ENCODE results near the gene SRP72. TPM values are rescaled to one million over a fixed set of nuclear protein-coding genes. Genes with fewer than 3 reads are reported as not detected.

The SRP72 gene, protein sequence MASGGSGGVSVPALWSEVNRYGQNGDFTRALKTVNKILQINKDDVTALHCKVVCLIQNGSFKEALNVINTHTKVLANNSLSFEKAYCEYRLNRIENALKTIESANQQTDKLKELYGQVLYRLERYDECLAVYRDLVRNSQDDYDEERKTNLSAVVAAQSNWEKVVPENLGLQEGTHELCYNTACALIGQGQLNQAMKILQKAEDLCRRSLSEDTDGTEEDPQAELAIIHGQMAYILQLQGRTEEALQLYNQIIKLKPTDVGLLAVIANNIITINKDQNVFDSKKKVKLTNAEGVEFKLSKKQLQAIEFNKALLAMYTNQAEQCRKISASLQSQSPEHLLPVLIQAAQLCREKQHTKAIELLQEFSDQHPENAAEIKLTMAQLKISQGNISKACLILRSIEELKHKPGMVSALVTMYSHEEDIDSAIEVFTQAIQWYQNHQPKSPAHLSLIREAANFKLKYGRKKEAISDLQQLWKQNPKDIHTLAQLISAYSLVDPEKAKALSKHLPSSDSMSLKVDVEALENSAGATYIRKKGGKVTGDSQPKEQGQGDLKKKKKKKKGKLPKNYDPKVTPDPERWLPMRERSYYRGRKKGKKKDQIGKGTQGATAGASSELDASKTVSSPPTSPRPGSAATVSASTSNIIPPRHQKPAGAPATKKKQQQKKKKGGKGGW
- total RNA-seq (2022; extraction: Qiagen RNA extraction) = 41.7 to 56.1 TPM (median 46.6 TPM) in 5 replicates

DNA sequence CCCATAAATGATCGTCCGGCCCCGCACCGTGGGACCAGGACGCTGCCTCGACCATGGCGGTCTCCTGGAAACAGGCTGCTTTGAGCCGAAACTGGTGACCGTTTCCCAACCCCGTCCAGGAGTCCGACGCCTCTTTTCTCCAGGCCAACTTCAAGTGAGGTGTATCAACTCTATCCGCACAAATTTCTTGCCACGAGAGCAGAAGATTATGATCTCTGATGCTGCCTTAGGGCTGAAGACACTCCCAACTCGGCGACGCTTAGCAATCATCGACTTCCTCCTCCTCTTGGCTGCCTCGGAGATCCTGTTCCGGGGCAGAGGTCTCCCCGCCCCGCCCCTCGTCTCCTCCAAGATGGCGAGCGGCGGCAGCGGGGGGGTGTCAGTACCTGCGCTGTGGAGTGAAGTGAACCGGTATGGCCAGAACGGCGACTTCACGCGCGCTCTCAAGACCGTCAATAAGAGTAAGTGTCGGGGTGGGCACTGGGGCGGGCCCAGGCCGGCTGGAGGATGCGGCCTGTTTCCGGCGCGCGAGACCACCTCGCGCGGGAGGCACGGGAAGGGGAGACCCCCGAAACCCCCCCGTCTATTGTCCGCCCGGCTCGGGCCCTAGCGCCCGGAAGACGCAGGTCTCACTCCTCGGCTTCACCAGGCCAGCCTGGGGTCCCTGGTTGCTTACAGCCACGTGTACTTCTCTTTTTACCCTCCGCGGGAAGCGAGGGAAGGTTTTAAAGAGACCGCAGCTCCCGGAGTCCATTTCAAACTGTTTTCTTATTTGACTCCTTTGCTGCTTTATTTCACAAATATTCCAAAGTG is at the start of gene SRP72:
Gene SRP72, plus strand, starts transcription at position 334 of the 813 bp plus-strand sequence. Its CDS starts 19 bp downstream, at position 353.

DNA sequence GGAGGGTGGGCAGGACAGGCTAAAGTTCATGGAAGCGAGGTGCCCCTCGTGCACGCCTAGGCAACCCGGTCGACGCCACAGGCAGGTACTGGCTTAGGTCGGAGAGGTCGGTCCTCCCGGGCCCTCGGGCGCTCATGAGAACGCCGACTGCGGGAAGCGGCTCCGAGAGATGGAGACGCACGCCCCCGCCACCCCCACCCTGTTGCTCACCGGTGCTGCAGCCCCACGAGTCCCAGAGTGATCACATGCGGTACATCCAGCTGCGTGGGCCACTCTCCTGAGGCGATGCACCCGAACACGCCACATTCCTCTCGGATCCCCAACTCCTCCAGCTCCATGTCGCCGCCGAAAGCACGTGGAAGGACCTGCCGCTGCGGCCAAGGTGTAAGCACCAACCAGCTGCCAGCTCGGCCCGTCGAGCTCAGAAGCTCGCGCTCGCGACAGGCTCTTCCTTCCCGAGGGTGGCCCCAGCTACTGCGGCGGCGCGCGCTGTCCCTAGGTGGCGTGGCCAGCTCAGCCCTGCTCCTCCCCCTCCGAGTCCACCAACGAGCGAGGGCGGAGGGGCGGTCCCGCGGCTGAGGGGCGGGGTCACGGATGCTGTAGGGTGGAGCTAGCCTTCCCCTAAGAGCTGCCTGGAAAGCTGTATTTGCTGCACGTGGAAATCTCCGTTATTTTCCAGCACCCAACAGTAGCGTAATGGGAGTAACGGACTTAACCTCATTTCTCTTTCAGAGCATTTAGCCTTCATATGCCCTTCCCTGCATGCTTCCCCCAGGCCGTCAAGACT is 32.1 kb upstream of the SRP72 start, which contains the start of gene PPAT:
Gene PPAT, minus strand, starts transcription at position 476 of the 787 bp plus-strand sequence. Its CDS starts 138 bp downstream, at position 338.

DNA sequence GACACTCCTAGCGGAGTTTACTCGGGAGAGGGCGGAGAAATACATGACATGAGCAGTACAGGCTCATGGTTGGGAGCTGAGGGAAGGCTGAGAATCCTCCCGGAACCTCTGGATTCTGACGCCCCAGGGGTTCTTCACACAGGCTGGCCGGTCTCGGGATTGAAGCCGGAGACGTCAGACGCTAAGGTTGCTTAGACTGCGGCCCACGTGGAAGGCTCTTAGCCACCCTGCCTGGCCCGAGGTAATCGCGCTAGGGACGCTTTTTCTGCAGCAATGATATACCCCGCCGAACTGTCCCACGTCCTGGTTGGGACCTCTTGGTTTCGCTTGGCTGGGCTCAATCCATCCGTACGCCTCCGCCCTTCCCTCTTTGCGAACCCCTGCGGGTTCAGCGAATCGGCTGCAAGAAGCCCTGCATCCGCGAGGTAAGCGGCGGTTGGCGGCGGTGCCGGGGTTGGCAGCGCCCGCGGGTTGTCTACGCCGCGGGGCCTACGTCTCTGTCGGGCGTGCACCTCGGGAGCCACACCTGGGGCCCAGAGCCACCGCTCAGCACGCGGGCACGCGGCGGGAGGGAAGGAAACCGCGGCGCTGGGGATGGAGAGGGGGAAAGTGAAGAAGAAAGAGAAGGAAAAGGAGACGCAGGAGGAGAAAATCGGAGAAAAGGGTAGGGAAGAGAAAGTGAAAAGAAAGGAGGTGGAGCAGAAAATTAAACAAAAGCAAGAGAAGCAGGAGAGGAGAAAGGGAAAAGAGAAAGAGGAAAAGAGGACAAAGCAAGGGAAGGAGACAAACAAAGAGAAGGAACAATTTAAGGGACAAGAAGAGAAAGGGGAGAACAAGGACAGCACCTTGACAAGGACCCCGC is 38.1 kb downstream of the SRP72 start, which contains the start of gene ARL9:
Gene ARL9, plus strand, starts transcription at position 523 of the 862 bp plus-strand sequence. Its CDS starts 72 bp downstream, at position 595.

Other genes starting within 250 kb of the SRP72 start
- gene AASDH, start 80.1 kb upstream of the SRP72 start, total RNA-seq (2022; extraction: Qiagen RNA extraction) = 2.4 to 3.7 TPM (median 2.9 TPM) in 5 replicates
- 14.4 to 20.5 TPM (median 15.9 TPM) in 5 replicates for gene PPAT, start 32.0 kb upstream of the SRP72 start, total RNA-seq (2022; extraction: Qiagen RNA extraction)
- gene PAICS, start 31.4 kb upstream of the SRP72 start, total RNA-seq (2022; extraction: Qiagen RNA extraction) = 114 to 144 TPM (median 123 TPM) in 5 replicates
- gene ARL9, start 38.2 kb downstream of the SRP72 start, total RNA-seq (2022; extraction: Qiagen RNA extraction) = 0.06 to 0.07 TPM in 2 of 5 replicates, not detected in the others
- gene HOPX, start 213.7 kb downstream of the SRP72 start, total RNA-seq (2022; extraction: Qiagen RNA extraction) = not detected in 5 replicates